GM19193 (cell line): ENCODE measurements around the gene TINAG.

Source experiments
- POLR2A ChIP-seq: IDR thresholded peaks from 4 replicates; pipeline ENCODE4 v1.6.1; 2011; ENCODE audit not compliant: insufficient read depth, insufficient read length; ENCODE audit errors: extremely low read depth

Gene TINAG

DNA sequence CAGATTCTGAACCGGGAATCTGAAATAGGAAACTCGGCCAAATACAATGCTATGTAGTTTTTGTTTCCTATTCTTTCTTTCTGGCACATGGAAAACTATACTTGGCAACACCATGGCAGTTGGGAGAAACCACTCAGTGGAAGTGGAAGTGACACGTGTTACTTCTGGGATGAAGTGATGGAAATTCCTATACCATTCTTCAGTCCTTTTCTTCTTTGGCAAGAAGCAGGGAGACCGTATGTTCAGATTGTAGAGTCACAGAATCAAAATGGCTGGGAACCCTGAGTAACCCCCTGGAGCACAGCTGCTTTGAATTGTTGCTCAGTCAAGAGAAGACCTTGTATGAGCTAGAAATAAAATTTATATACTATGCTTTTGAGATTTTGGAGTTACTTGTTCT, 18.8 kb upstream of the TINAG start:
- no peak for TF ChIP-seq POLR2A

DNA sequence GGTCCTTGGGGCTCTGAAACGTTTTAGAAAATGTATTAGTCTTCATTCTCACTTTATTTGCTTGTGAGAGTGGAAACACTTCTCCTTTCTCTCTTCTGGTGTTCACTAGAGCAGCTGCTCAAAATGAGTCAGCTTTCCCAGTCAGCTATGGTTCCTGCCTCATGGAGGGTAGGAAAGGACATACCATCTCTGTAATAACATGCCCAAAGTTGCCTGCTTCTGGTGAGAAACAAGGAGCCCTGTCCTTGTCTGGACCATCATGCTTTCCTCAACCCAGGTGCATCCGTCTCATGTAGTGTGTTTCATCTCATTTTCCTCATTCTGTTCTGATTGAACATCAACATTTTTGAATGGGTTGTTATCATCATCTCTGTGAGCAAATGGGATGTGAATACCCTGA, 17.1 kb upstream of the TINAG start:
- no peak for TF ChIP-seq POLR2A

DNA sequence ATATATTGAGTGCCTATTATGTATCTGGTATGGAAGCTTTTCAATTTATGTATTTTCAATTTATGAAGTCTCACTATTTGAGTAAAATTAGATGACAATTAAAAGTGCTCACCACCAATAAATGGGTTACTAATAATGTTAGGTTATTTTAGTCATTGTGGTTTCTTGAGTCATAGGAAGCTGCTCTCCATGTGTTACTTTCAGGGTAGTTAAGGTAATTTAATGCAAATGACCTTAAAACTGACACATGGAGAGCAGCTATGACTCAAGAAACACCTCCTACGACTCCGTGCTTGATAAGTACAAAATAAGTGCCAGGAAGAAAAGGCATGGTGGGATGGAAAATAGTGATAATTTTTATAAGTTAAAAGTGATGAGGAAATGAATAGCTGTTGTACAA, 16.5 kb upstream of the TINAG start:
- TF ChIP-seq POLR2A: no peak

DNA sequence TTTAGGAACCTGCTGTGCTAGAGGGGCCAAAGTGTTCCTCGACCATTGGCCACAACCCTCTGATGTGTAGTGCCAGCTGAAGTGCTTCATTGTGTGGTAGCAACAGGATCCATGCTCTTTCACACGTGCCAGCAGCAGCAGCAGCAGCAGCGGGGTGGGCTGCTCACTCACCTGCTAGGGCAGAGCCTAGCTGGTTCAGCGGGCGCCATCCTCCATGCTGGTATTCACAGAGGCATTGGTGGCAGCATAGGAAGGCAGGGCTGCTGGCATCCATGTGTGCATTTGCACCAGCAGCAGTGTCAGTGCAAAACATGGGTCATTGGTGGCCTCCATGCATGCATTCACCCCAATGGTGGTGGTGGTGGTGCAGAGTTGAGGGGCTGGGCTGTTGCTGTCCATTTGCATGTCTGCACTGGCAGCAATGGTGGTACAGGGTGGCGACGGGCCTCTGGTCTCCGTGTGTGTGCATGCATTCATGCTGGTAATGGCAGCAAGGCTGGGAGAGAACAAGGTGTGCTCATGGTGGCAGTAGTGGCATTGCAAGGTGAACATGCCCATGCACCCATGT, 13.2 kb upstream of the TINAG start:
- TF ChIP-seq POLR2A: no peak

DNA sequence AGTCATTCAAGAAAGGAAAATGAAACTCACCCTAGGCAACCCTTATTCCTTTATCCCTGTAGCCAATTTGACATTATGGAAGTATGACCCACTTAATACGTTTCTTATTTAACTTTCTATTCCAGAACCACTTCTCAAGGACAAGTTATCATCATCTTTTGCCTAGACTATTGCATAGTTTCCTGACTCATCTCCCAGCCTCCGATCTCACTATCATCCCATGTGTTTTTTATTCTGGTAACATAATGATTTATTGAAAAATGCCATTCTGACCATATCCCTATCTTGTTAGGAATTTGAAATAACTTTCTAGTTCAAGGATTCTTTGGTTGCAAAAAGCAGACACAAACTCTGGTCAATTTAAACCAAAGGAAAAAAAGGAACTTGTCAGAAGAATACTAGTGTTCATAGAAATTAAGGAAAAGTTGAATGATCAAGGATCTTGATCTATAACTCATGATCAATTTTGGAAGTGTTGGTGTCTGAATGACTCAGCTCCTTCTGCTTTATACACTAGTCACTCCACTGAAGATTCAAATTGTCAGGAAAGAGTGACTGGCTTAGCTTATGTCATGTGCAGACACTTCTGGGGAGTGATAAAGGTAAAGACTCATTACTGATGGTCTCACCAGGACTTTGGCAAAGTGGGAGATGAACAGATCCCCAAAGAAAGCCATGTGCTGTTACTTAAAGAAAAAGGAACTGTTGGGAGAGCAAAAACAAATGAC, 8.5 kb upstream of the TINAG start:
- no peak for TF ChIP-seq POLR2A

DNA sequence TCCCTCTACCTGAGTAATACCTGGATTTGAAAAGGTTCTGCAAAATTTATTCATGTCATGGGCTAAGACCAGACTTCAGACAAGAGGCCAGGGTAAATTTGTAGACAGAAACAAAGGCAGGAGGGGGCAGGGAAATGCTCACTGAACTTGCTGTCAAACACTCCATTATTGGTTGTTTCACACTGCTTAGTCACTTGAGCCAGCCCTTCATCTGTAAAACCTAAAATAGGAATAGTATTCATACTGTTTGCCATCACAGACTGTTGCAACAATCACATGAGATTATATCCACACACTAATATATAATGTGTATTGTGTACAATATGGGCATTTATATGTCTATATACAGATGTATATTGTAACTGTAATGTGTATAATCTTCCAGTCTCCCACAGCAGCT, 6.5 kb upstream of the TINAG start:
- no peak for TF ChIP-seq POLR2A

DNA sequence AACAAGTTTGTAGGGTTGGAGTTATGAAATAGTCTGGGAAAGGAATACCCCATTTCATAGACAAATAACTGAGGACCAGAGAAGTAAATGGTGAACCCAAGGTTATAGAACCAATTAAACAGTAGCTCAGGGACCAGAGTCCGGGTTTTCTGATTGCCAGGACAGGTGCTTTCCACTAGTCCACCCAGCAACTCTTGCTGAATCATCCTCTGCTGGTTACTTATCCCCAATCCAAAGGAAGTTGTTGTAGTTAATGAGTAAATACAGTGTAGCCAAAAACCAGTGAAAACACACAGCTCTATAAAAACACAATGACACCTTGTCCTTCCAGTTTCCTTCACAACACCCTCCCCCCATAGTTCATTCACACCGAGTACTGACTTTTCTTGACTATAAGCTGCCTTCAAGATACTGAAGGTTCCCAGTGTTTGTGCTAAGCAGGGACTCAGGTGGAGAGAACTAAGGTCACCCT, 766 bp upstream of the TINAG start:
- no peak for TF ChIP-seq POLR2A

DNA sequence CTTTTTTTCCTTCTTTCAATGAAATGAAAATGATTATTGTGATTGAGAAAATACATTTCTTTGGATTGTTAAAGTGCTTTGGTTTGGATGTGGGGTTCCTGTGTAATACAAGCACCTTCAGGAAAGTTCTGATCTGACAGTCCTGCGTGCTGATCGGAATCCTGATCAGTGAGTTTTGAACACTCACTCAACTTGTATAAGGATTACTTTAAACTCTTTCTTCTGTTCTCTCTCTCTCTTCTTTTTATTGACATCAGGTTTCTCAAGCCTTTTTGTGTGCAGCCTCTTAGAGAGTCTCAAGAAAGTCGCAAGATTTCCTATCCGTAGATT, 710 bp downstream of the TINAG start:
- no peak for TF ChIP-seq POLR2A

DNA sequence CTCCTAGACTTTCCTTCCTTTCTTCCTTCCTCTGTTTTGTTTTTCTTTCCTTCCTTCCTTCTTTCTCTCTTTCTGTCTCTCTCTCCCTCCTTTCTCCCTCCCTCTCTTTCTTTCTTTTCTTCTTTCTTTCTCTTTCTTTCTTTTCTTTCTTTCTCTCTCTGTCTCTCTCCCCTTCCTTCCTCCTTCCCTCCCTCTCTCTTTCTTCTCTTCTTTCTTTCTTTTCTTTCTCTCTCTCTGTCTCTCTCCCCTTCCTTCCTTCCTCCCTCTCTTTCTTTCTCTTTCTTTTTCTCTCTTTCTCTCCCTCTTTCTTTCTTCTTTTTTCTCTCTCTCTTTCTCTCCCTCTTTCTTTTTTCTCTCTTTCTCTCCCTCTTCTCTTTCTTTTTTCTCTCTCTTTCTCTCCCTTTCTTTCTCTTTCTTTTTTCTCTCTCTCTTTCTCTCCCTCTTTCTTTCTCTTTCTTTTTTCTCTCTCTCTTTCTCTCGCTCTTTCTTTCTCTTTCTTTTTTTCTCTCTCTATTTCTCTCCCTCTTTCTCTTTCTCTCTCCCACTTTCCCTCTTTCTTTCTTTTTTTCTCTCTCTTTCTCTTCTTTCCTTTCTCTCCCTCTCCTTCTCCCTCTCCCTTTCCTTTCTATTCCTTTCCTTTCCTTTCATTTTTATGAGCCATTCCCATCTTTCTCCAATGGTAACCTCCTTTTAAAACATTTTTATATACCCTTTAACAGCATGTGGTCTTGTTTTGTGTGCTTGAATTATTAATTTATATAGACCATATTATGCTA, 2.3 kb downstream of the TINAG start:
- TF ChIP-seq POLR2A: no peak

DNA sequence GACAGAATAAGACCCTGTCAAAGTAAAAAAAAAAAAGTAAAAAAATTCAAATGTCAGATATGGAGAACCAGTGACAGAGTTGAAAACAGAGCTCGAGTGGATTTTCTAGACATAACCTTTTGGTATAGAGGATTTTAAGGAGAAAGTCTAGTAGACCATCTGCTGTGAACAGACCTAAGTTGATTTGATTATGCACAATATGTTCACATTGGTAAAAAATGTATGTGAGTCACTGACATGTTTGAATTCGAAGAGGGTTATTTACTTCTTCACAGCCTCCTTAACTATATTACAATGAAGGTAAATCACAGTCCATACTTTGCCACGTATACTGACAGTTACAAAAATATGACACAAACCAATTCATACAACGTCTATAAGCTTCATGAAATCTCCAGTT, 7.4 kb downstream of the TINAG start:
- no peak for TF ChIP-seq POLR2A

DNA sequence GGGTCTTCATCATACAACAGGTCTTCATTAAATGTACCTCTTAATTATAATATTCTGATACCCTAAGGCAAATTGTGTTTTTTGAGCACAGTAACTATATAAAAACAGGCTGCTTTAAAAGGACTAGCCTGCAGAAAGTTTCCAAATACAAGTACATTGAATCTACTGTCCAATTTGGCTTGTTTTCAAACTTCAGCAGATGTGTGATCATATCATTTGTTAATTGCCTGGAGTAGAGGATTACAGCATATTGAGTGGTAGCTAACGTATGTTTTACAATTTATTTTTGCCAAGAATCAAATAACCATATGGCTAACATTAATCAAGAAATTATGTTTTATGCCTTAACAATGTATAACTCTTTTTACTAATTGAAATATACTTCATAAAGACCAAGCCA, 12.6 kb downstream of the TINAG start:
- no peak for TF ChIP-seq POLR2A

DNA sequence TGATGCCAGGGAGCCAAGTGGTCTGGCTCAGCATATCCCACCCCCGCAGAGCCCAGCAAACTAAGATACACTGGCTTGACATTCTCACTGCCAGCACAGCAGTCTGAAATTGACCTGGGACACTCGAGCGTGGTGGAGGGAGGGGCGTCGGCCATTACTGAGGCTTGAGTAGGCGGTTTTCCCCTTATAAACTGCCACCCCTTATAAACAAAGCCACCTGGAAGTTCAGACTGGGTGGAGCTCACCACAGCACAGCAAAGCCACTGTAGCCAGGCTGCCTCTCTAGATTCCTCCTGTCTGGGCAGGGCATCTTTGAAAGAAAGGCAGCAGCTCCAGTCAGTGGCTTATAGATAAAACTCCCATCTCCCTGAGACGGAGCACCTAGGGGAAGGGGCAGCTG, 19.4 kb downstream of the TINAG start:
- TF ChIP-seq POLR2A: no peak

DNA sequence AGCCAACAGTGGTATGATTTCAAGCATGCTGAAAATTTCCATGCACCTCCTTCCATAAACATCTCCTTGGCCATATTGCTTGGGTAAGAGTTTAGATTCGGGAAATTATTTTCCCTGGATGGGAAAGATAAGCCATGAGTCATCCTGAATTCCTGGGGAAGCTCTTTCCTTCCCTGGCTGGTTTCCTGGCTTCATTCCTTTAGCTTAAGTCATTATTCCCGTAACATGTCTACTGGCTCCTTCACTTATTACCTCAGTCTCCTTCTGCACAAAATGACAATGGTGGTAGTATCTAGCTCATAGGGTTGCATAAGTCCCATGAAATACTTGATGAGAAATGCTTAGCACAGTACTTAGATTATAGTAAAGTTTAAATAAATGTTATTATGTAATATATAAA, 27.6 kb downstream of the TINAG start:
- no peak for TF ChIP-seq POLR2A

DNA sequence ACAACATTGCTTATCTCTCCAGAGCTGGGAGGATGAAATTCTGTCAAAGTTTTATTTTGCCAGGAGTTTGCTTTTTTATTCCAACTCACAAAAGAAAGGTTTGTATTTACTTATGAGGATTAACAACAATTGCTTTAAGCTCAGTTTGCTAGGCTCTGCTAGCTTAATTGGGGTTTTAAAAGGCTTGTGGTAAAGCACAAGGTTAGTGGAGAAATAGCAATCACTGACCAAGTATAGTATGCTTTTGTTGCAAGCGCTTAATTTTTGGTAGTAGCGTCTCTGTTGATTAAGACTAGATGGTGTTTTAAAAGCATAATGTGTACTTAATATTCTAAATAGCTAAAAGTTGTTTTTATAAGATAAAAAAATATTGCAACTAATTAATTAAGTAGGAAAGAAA, 45.7 kb downstream of the TINAG start:
- no peak for TF ChIP-seq POLR2A

DNA sequence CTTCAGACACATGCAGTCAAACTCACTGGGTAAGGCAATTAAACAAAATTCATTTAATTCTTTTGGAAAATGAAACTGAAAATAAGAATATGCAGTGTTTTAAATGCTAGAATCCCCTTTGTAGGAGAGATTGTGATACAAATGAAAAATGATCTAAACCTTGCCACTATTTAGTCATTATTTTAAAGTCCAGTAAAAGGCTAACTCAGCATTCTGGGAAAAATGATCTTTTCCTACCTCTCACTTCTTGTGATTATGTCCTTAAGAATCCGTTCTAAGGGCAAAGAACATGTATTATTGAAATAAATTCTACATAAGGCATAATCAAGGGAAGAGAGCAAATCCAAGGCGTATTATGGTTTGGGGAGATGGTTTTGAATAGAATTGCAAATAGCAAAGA, 46.4 kb downstream of the TINAG start:
- no peak for TF ChIP-seq POLR2A

DNA sequence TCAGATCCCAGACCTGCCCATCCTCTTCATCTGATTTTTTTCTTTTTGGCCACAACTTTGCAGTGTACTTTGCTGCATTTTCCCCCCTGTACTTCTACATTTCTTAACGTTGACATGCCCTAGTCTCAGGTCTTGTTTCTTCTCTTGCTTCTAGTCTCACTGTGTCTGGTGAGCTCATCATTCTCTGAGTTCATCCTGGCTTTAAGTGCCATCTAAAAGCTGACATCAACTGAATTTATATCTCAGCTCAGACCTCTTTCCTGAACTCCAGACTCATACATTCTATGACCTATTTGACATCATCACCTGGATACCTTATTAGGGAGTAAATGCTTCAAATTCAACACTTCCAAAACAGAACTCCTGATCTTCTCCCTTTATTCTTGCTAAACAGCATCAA, 48.9 kb downstream of the TINAG start:
- no peak for TF ChIP-seq POLR2A

DNA sequence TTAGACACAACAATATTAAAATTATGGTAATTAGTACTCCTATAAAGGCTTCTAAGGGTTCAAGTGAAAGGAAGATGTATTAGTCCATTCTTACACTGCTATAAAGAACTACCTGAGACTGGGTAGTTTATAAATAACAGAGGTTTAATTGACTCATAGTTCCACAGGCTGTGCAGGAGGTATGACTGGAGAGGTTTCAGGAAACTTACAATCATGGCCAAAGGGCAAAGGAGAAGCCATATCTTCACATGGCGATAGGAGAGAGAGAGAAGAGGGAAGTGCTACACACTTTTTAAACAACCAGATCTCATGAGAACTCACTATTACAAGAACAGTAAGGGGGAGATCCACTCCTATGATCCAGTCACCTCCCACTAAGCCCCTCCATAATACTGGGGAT, 52.9 kb downstream of the TINAG start:
- TF ChIP-seq POLR2A: no peak

DNA sequence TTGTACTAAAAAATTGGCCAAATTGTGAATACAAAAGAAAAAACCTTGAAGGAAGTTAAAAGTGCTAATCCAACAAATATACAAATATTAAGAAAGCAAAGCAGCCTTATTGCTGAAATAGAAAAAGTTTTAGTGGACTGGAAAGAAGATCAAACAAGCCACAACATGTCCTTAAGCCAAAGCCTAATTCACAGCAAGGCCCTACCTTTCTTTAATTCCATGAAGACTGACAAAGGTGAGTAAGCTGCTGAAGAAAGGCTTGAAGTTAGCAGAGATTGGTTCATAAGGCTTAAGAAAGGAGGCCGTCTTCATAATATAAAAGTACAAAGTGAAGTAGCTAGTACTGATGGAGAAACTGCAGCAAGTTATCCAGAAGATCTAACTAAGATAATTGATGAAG, 53.5 kb downstream of the TINAG start:
- no peak for TF ChIP-seq POLR2A
